K562 (cell line): ENCODE measurements around the gene RTP3. TPM values are rescaled to one million over a fixed set of nuclear protein-coding genes. Genes with fewer than 3 reads are reported as not detected.

Source experiments
- CBX1 ChIP-seq: sonication (generic); IDR thresholded peaks from 2 replicates; pipeline ENCODE4 v1.6.1; 2016; ENCODE audit warnings: antibody characterized with exemption, low read depth, mild to moderate bottlenecking
- FOXP1 ChIP-seq: sonication (generic); formaldehyde crosslinking; IDR thresholded peaks from 2 replicates; pipeline ENCODE4 v1.8.0; 2022; ENCODE audit warnings: mild to moderate bottlenecking, missing genetic modification reagents
- PHF21A ChIP-seq: fragments of 450-650 bp; IDR thresholded peaks from 2 replicates; pipeline ENCODE4 v1.6.1; 2017; ENCODE audit warnings: low read depth, borderline replicate concordance
- SMARCC2 ChIP-seq: fragments of 450-650 bp; IDR thresholded peaks from 2 replicates; pipeline ENCODE4 v1.6.1; 2017; ENCODE audit warnings: antibody characterized with exemption, moderate library complexity, mild to moderate bottlenecking, low read depth
- STAT5A ChIP-seq: IDR thresholded peaks from 2 replicates; pipeline ENCODE4 v1.6.1; 2012; ENCODE audit warnings: low read length, inconsistent platforms, borderline replicate concordance
- TAF1 ChIP-seq: IDR thresholded peaks from 2 replicates; pipeline ENCODE4 v1.6.1; 2011; ENCODE audit warnings: mild to moderate bottlenecking, low read length, moderate library complexity; ENCODE audit not compliant: insufficient read depth, control insufficient read depth, severe bottlenecking; ENCODE audit errors: extremely low read depth
- ZNF445 ChIP-seq: fragments of 250-450 bp; sonication (Bioruptor Pico); IDR thresholded peaks from 2 replicates; pipeline ENCODE4 v1.4.0; 2020; ENCODE audit warnings: low read depth, mild to moderate bottlenecking, moderate library complexity
- polyA plus RNA-seq, 8 experiments: library from polyadenylated mRNA; depleted of rRNA in 4 of 8; stranded (reverse) in 5 of 8; unstranded in 3 of 8; fragments of >200 nt; fragmentation: Nextera tagmentation in 2 of 8; fragmentation: Illumina TruSeq in 1 of 8; extraction: Ambion mirVana in 2 of 8; extraction: Trizol in 1 of 8; gene quantifications; 2 replicates each; pipeline versions ENCODE4 v1.2.1 to v1.2.3, GENCODE V29; 2011 to 2014; ENCODE audit warnings: inconsistent platforms in 1 of 8, missing spikeins in 1 of 8
- total RNA-seq, 7 experiments: library from RNA; depleted of rRNA in 6 of 7; stranded (reverse); fragments of >200 nt in 6 of 7; fragmentation: Illumina TruSeq in 2 of 7; extraction: Trizol in 2 of 7; gene quantifications; 2 replicates each; pipeline versions ENCODE4 v1.2.1 to v1.2.3, GENCODE V29; 2011 to 2021; ENCODE audit warnings: low replicate concordance in 1 of 7
- TF ChIP-seq, protein P1 (sequence below): fragments of 450-650 bp; IDR thresholded peaks from 2 replicates; pipeline ENCODE4 v1.6.1; 2016; ENCODE audit warnings: mild to moderate bottlenecking
- TF ChIP-seq, protein P2 (sequence below): fragments of 250-450 bp; sonication (Bioruptor Pico); IDR thresholded peaks from 2 replicates; pipeline ENCODE4 v1.8.0; 2022; ENCODE audit warnings: inconsistent platforms
- TF ChIP-seq, protein P3 (sequence below): fragments of 250-450 bp; sonication (Bioruptor Pico); IDR thresholded peaks from 2 replicates; pipeline ENCODE4 v1.5.0; 2020; ENCODE audit warnings: mild to moderate bottlenecking, borderline replicate concordance
- TF ChIP-seq, protein P4 (sequence below), 2 experiments: fragments of 450-650 bp; formaldehyde crosslinking in 1 of 2; IDR thresholded peaks; 2 replicates each; pipeline versions ENCODE4 v1.4.0 to v1.6.1; 2014 to 2020; ENCODE audit warnings: mild to moderate bottlenecking in 2 of 2, borderline replicate concordance in 1 of 2, low read depth in 1 of 2

The RTP3 gene
- total and polyA plus RNA-seq, 9 of the 15 experiments (the other 6 are each of a cell fraction or from before 2014, with no cell fraction given), result not detected

DNA sequence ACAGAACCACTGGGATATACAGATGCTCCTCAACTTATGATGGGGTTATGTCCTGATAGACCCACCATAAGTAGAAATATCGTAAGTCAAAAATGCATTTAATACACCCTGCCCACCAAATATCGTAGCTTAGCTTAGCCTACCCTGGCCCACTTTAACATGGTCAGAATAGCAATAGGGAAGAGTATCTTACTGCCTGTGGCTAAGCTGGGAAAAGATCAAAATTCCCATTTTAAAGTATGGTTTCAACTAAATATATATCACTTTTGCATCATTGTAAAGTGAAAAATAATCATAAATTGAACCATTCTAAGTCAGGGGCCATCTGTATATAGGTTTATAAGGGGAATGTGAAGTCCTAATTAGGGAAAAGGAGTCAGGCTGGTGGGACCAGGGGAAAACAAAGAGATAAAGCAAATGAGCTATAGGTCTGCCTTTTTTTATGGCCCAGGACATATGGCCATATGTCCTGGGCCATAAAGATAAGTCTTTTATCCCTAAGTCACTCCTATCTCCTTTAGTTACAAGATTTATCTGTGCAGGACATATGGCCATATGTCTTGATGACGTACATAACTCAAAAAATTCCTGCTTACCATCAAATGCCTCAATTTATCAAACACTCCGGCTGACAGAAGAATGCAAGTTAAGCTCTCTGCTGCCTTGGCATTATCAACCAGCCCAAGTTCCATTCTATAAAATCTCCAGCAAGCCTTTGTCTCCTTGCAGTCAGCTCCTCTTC lies 11.2 kb downstream of the RTP3 start (continued):
- TF ChIP-seq, protein P1, sequence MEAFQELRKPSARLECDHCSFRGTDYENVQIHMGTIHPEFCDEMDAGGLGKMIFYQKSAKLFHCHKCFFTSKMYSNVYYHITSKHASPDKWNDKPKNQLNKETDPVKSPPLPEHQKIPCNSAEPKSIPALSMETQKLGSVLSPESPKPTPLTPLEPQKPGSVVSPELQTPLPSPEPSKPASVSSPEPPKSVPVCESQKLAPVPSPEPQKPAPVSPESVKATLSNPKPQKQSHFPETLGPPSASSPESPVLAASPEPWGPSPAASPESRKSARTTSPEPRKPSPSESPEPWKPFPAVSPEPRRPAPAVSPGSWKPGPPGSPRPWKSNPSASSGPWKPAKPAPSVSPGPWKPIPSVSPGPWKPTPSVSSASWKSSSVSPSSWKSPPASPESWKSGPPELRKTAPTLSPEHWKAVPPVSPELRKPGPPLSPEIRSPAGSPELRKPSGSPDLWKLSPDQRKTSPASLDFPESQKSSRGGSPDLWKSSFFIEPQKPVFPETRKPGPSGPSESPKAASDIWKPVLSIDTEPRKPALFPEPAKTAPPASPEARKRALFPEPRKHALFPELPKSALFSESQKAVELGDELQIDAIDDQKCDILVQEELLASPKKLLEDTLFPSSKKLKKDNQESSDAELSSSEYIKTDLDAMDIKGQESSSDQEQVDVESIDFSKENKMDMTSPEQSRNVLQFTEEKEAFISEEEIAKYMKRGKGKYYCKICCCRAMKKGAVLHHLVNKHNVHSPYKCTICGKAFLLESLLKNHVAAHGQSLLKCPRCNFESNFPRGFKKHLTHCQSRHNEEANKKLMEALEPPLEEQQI, result peak; percentile 95
- TF ChIP-seq PHF21A (peak; percentile 80; the same call in 1 of the 2 replicates), STAT5A (peak; percentile 98), ZNF445 (CRISPR knock-in tag) (no peak), CBX1 (no peak), FOXP1 (CRISPR knock-in tag) (no peak), TAF1 (no peak), SMARCC2 (peak; percentile 100)
- TF ChIP-seq, protein P2, sequence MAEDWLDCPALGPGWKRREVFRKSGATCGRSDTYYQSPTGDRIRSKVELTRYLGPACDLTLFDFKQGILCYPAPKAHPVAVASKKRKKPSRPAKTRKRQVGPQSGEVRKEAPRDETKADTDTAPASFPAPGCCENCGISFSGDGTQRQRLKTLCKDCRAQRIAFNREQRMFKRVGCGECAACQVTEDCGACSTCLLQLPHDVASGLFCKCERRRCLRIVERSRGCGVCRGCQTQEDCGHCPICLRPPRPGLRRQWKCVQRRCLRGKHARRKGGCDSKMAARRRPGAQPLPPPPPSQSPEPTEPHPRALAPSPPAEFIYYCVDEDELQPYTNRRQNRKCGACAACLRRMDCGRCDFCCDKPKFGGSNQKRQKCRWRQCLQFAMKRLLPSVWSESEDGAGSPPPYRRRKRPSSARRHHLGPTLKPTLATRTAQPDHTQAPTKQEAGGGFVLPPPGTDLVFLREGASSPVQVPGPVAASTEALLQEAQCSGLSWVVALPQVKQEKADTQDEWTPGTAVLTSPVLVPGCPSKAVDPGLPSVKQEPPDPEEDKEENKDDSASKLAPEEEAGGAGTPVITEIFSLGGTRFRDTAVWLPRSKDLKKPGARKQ (CRISPR knock-in tag), result 0 out of 2 replicates have a peak, but pooled peaks have one; percentile 23
- TF ChIP-seq, protein P3, sequence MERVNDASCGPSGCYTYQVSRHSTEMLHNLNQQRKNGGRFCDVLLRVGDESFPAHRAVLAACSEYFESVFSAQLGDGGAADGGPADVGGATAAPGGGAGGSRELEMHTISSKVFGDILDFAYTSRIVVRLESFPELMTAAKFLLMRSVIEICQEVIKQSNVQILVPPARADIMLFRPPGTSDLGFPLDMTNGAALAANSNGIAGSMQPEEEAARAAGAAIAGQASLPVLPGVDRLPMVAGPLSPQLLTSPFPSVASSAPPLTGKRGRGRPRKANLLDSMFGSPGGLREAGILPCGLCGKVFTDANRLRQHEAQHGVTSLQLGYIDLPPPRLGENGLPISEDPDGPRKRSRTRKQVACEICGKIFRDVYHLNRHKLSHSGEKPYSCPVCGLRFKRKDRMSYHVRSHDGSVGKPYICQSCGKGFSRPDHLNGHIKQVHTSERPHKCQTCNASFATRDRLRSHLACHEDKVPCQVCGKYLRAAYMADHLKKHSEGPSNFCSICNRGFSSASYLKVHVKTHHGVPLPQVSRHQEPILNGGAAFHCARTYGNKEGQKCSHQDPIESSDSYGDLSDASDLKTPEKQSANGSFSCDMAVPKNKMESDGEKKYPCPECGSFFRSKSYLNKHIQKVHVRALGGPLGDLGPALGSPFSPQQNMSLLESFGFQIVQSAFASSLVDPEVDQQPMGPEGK (CRISPR knock-in tag), result no peak
- TF ChIP-seq, protein P4, sequence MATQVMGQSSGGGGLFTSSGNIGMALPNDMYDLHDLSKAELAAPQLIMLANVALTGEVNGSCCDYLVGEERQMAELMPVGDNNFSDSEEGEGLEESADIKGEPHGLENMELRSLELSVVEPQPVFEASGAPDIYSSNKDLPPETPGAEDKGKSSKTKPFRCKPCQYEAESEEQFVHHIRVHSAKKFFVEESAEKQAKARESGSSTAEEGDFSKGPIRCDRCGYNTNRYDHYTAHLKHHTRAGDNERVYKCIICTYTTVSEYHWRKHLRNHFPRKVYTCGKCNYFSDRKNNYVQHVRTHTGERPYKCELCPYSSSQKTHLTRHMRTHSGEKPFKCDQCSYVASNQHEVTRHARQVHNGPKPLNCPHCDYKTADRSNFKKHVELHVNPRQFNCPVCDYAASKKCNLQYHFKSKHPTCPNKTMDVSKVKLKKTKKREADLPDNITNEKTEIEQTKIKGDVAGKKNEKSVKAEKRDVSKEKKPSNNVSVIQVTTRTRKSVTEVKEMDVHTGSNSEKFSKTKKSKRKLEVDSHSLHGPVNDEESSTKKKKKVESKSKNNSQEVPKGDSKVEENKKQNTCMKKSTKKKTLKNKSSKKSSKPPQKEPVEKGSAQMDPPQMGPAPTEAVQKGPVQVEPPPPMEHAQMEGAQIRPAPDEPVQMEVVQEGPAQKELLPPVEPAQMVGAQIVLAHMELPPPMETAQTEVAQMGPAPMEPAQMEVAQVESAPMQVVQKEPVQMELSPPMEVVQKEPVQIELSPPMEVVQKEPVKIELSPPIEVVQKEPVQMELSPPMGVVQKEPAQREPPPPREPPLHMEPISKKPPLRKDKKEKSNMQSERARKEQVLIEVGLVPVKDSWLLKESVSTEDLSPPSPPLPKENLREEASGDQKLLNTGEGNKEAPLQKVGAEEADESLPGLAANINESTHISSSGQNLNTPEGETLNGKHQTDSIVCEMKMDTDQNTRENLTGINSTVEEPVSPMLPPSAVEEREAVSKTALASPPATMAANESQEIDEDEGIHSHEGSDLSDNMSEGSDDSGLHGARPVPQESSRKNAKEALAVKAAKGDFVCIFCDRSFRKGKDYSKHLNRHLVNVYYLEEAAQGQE (IDR thresholded peaks at IDR 0.05; ENCODE audit: borderline replicate concordance), result peak; percentile 54; the same call in 1 of the 2 replicates
- TF ChIP-seq, protein P4 (CRISPR knock-in tag; IDR thresholded peaks at IDR 0.05; ENCODE audit: low read depth), result no peak
